Activated T-cell treated with anti-CD3 and anti-CD28 coated beads, Interleukin-2, amount 50 U/mL, for 24 hours (primary cell): ENCODE measurements around the gene NGB.
"Not testable (repeated sequence)": the region's sequence is repeated elsewhere in the genome, so short reads cannot be mapped to it uniquely, and the experiment has no call there.

Experiments
- DNase-seq: peaks from one replicate; pipeline ENCODE4 v3.0.0-alpha.2; 2020
- H3K27ac Mint-ChIP-seq: 2 replicates; pipeline ENCODE4 v1.8.0; 2020; ENCODE audit warnings: mild to moderate bottlenecking, mixed read lengths
- H3K27me3 Mint-ChIP-seq: 2 replicates; pipeline ENCODE4 v1.8.0; 2020; ENCODE audit warnings: mixed read lengths
- H3K36me3 Mint-ChIP-seq: 2 replicates; pipeline ENCODE4 v1.8.0; 2020; ENCODE audit warnings: low read depth, mixed read lengths
- H3K4me1 Mint-ChIP-seq: 2 replicates; pipeline ENCODE4 v1.8.0; 2020; ENCODE audit warnings: low read depth, mixed read lengths
- H3K4me3 Mint-ChIP-seq: 2 replicates; pipeline ENCODE4 v1.8.0; 2020; ENCODE audit warnings: mild to moderate bottlenecking, moderate library complexity, mixed read lengths
- H3K9me3 Mint-ChIP-seq: 2 replicates; pipeline ENCODE4 v1.8.0; 2020; ENCODE audit warnings: mixed read lengths

NGB gene

DNA sequence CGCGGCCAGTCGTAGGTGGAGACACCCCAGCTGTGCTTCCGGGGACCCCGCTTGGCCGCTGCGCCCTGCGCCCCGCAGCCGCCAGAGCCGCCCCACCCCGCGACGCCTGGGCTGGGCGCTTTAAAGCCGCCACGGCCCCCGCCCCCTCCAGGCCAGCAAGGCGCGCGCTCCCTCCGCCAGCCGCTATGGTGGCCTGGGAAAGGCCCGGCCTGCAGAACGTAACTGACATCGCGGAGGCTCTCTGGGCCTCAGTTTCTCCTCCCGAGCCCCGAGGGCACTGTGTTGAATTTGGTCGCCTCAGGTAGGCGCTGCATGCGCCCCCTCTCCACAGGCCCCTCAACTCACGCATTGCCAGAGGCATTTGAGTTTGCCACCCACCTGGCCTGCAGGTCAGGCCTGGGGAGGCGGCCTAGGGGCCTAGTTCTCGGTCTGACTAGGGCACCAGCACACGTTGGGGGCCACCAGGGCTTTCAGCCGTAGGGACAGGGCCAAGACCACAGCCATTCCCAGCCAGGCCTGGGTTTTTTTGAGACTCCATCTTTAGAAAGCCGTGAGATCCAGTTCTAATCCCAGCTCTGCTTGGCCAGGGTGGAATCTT lies at the start of gene NGB:
Gene NGB (minus strand): TSS at position 94 of the 598 bp plus-strand sequence. CDS start 269 bp downstream, outside the sequence.
- no peak for DNase-seq
- peaks cover 6% of the 10 kb centered on the region for H3K4me1 Mint-ChIP-seq
- H3K27me3 Mint-ChIP-seq = peaks cover 50% of the 10 kb centered on the region
- H3K36me3 Mint-ChIP-seq = no peaks in the 10 kb centered on the region
- no peak within 1 kb of the TSS for H3K4me3 Mint-ChIP-seq
- no peaks in the 10 kb centered on the region for H3K9me3 Mint-ChIP-seq
- no peak within 1 kb of the TSS for H3K27ac Mint-ChIP-seq

GRCh38 chr14:77320238-77320935 lies 49.4 kb upstream of the NGB start, which contains the start of gene POMT2:
TSS of gene POMT2 (minus strand) at chr14:77320883. CDS start at chr14:77320681, 202 bp downstream.
- no peaks in the 10 kb centered on the region for H3K27me3 Mint-ChIP-seq
- peak within 1 kb of the TSS; percentile 94 for H3K4me3 Mint-ChIP-seq
- peaks cover 5% of the 10 kb centered on the region for H3K36me3 Mint-ChIP-seq
- H3K4me1 Mint-ChIP-seq = peaks cover 22% of the 10 kb centered on the region
- no peaks in the 10 kb centered on the region for H3K9me3 Mint-ChIP-seq
- peak within 1 kb of the TSS; percentile 100 for H3K27ac Mint-ChIP-seq
- DNase-seq = peak; percentile 95

DNA sequence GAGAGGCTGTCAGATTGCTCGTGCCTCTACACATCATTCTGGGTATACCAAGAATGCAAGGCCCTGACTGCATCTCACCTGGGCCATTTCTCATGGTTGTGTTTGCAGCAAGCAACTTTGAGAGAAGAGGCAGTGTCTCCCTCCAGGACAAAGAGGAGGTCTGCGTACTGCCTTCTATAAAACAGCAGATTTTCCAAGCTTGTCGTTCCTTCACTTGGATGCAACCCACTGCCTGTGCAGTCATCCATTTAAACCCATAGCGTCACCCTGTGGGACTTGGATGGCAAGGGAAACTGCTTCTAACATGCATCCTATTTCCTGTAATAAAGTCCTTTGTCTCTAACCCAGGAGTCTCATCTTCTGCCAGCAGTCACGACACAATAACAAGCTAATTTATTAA lies 48.4 kb upstream of the NGB start:
- H3K4me3 Mint-ChIP-seq = no peak overlapping the region
- H3K9me3 Mint-ChIP-seq = no peaks in the 10 kb centered on the region
- no peaks in the 10 kb centered on the region for H3K27me3 Mint-ChIP-seq
- no peak for DNase-seq
- H3K27ac Mint-ChIP-seq = peak overlapping the region; percentile 90
- H3K36me3 Mint-ChIP-seq = peaks cover 5% of the 10 kb centered on the region
- peaks cover 22% of the 10 kb centered on the region for H3K4me1 Mint-ChIP-seq

DNA sequence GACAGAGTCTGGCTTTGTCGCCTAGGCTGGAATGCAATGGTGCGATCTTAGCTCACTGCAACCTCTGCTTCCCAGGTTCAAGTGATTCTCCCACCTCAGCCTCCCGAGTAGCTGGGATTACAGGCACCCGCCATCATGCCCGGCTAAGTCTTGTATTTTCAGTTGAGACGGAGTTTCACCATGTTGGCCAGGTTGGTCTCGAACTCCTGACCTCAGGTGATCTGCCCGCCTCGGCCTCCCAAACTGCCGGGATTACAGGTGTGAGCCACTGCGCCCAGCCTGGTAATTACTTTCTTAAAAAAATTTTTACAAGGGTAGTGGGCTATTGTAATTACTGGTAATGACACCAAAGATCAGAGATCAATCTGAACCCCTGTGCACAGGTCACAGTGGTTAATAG lies 47.8 kb upstream of the NGB start:
- H3K4me3 Mint-ChIP-seq, DNase-seq, H3K9me3 Mint-ChIP-seq, H3K27me3 Mint-ChIP-seq, H3K36me3 Mint-ChIP-seq, H3K27ac Mint-ChIP-seq: not testable (repeated sequence)
- peaks cover 22% of the 10 kb centered on the region for H3K4me1 Mint-ChIP-seq

- Mint-ChIP-seq H3K9me3 (no peaks in the 10 kb centered on the region), H3K4me3 (no peak overlapping the region), H3K36me3 (peaks cover 5% of the 10 kb centered on the region), H3K27ac (no peak overlapping the region), H3K27me3 (no peaks in the 10 kb centered on the region), H3K4me1 (peaks cover 22% of the 10 kb centered on the region)
- no peak for DNase-seq
Measured at GRCh38 chr14:77318006-77318553, 47.1 kb upstream of the NGB start.

- no peak for DNase-seq
- H3K4me1 Mint-ChIP-seq = peaks cover 14% of the 10 kb centered on the region
- H3K4me3 Mint-ChIP-seq = no peak overlapping the region
- H3K27ac Mint-ChIP-seq = no peak overlapping the region
- no peaks in the 10 kb centered on the region for H3K27me3 Mint-ChIP-seq
- no peaks in the 10 kb centered on the region for H3K9me3 Mint-ChIP-seq
- H3K36me3 Mint-ChIP-seq = peaks cover 5% of the 10 kb centered on the region
Measured at GRCh38 chr14:77316872-77317301, 45.9 kb upstream of the NGB start.

- no peaks in the 10 kb centered on the region for H3K27me3 Mint-ChIP-seq
- H3K27ac Mint-ChIP-seq = no peak overlapping the region
- peaks cover 11% of the 10 kb centered on the region for H3K4me1 Mint-ChIP-seq
- peaks cover 6% of the 10 kb centered on the region for H3K36me3 Mint-ChIP-seq
- no peak overlapping the region for H3K4me3 Mint-ChIP-seq
- no peak for DNase-seq
- no peaks in the 10 kb centered on the region for H3K9me3 Mint-ChIP-seq
Measured at GRCh38 chr14:77316195-77316505, 45.1 kb upstream of the NGB start.

GRCh38 chr14:77314539-77315457 lies 43.8 kb upstream of the NGB start:
- no peaks in the 10 kb centered on the region for H3K27me3 Mint-ChIP-seq
- peaks cover 7% of the 10 kb centered on the region for H3K4me1 Mint-ChIP-seq
- H3K27ac Mint-ChIP-seq = no peak overlapping the region
- H3K4me3 Mint-ChIP-seq = no peak overlapping the region
- peaks cover 4% of the 10 kb centered on the region for H3K36me3 Mint-ChIP-seq
- no peaks in the 10 kb centered on the region for H3K9me3 Mint-ChIP-seq
- no peak for DNase-seq

GRCh38 chr14:77314043-77314442 lies 43.0 kb upstream of the NGB start:
- Mint-ChIP-seq H3K4me1 (peaks cover 4% of the 10 kb centered on the region), H3K4me3 (no peak overlapping the region), H3K27me3 (no peaks in the 10 kb centered on the region), H3K36me3 (peaks cover 4% of the 10 kb centered on the region), H3K27ac (no peak overlapping the region), H3K9me3 (no peaks in the 10 kb centered on the region)
- DNase-seq = no peak

DNA sequence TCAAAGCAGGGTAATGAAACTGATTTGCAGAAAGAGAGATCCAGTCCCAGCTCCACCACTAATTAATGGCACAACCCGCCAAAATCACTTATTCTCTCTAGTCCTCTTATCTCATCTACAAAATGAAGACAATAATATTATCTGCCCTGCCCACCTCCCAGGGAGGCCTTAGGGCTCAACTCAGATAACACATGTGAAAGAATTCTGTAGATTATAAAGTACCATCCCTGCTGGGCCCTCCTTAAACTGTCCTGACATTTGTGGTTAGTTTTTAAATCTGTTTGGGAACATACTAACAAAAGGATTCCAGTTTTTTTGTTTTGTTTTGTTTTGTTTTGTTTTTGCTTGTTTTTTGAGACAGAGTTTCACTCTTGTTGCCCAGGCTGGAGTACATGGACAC lies 42.4 kb upstream of the NGB start:
- H3K27ac Mint-ChIP-seq = no peak overlapping the region
- no peaks in the 10 kb centered on the region for H3K9me3 Mint-ChIP-seq

GRCh38 chr14:77311217-77311616 lies 40.2 kb upstream of the NGB start:
- Mint-ChIP-seq H3K9me3 (no peaks in the 10 kb centered on the region), H3K4me1 (peaks cover 11% of the 10 kb centered on the region), H3K27ac (no peak overlapping the region), H3K36me3 (peaks cover 4% of the 10 kb centered on the region), H3K27me3 (no peaks in the 10 kb centered on the region), H3K4me3 (no peak overlapping the region)
- no peak for DNase-seq

More for the DNA sequence above, 42.4 kb upstream of the NGB start:
- H3K27me3 Mint-ChIP-seq = no peaks in the 10 kb centered on the region
- DNase-seq = no peak
- peaks cover 3% of the 10 kb centered on the region for H3K4me1 Mint-ChIP-seq
- H3K36me3 Mint-ChIP-seq = peaks cover 4% of the 10 kb centered on the region
- no peak overlapping the region for H3K4me3 Mint-ChIP-seq

GRCh38 chr14:77310026-77310425 lies 39.0 kb upstream of the NGB start:
- Mint-ChIP-seq H3K36me3 (peaks cover 11% of the 10 kb centered on the region), H3K9me3 (no peaks in the 10 kb centered on the region), H3K27me3 (no peaks in the 10 kb centered on the region), H3K4me1 (peaks cover 11% of the 10 kb centered on the region), H3K27ac (no peak overlapping the region), H3K4me3 (no peak overlapping the region)
- no peak for DNase-seq

GRCh38 chr14:77309131-77309530 lies 38.1 kb upstream of the NGB start:
- no peak for DNase-seq
- Mint-ChIP-seq H3K27me3 (no peaks in the 10 kb centered on the region), H3K27ac (no peak overlapping the region), H3K9me3 (no peaks in the 10 kb centered on the region), H3K36me3 (peaks cover 17% of the 10 kb centered on the region), H3K4me1 (peaks cover 19% of the 10 kb centered on the region), H3K4me3 (no peak overlapping the region)

DNA sequence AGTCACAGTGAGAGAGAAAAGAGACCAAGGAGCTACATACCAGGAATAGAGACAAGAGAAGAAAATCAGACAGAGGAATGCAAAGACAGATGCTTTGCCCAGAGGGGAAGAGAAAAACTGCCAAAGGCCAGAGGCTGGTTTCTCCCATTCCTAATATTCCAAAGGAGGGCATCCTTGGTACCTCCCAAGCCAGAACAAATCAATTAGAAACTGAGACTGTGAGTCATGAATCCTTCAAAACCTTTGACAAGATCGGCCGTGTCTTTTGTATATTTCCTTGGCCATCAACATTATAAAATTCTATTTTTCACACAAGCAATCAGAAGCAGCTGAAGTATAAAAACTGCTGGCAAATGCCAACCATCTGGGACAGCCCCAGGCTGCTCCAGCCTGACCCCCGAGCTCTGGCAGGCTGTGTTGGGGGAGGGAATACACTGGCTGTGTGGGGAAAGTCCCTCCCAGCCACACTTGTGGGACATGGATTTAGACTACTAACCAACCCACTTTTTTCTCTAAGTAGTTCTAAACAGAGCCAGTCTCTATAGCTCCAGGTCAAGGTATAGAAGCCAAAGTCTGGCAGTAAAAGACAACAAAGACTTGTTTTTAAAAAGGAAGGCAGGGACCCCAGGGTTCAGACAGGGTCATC lies 36.0 kb upstream of the NGB start:
- Mint-ChIP-seq H3K27me3 (no peaks in the 10 kb centered on the region), H3K36me3 (peaks cover 22% of the 10 kb centered on the region), H3K27ac (no peak overlapping the region), H3K4me1 (peaks cover 37% of the 10 kb centered on the region), H3K4me3 (no peak overlapping the region), H3K9me3 (no peaks in the 10 kb centered on the region)
- no peak for DNase-seq
